HEK293 (cell line): ENCODE data around the gene CCDC9B.

Experiments used
- AEBP2 ChIP-seq: fragments of 450-650 bp; formaldehyde crosslinking; IDR thresholded peaks from 2 replicates; pipeline ENCODE4 v1.5.1; 2016; ENCODE audit warnings: missing biosample characterization, missing genetic modification characterization, borderline replicate concordance
- BCL11A ChIP-seq: fragments of 450-650 bp; formaldehyde crosslinking; IDR thresholded peaks from 2 replicates; pipeline ENCODE4 v1.5.1; 2016; ENCODE audit warnings: low read depth, missing biosample characterization, missing genetic modification characterization
- ELK4 ChIP-seq: IDR thresholded peaks from 2 replicates; pipeline ENCODE4 v1.6.1; 2011; ENCODE audit warnings: mild to moderate bottlenecking, low read depth, low read length, borderline replicate concordance
- GLIS1 ChIP-seq: fragments of 450-650 bp; formaldehyde crosslinking; IDR thresholded peaks from 2 replicates; pipeline ENCODE4 v1.5.1; 2016; ENCODE audit warnings: missing biosample characterization, missing genetic modification characterization
- GLIS2 ChIP-seq: fragments of 450-650 bp; formaldehyde crosslinking; IDR thresholded peaks from 2 replicates; pipeline ENCODE4 v1.5.1; 2016; ENCODE audit warnings: missing biosample characterization, missing genetic modification characterization
- MZF1 ChIP-seq: fragments of 450-650 bp; formaldehyde crosslinking; IDR thresholded peaks from 2 replicates; pipeline ENCODE4 v1.5.1; 2017; ENCODE audit warnings: missing biosample characterization, missing genetic modification characterization, borderline replicate concordance
- PATZ1 ChIP-seq: fragments of 450-650 bp; formaldehyde crosslinking; IDR thresholded peaks from 2 replicates; pipeline ENCODE4 v1.5.1; 2016; ENCODE audit warnings: missing biosample characterization, missing genetic modification characterization
- SALL2 ChIP-seq: fragments of 450-650 bp; formaldehyde crosslinking; IDR thresholded peaks from 2 replicates; pipeline ENCODE4 v1.5.0; 2017; ENCODE audit warnings: missing biosample characterization, mild to moderate bottlenecking, missing genetic modification characterization, borderline replicate concordance
- SP3 ChIP-seq: fragments of 450-650 bp; formaldehyde crosslinking; IDR thresholded peaks from 2 replicates; pipeline ENCODE4 v1.5.1; 2016; ENCODE audit warnings: missing biosample characterization, missing genetic modification characterization
- WT1 ChIP-seq: fragments of 450-650 bp; formaldehyde crosslinking; IDR thresholded peaks from 2 replicates; pipeline ENCODE4 v1.5.1; 2016; ENCODE audit warnings: missing biosample characterization, missing genetic modification characterization
- ZBTB6 ChIP-seq: fragments of 450-650 bp; formaldehyde crosslinking; IDR thresholded peaks from 2 replicates; pipeline ENCODE4 v1.5.1; 2017; ENCODE audit warnings: missing biosample characterization, missing genetic modification characterization
- ZIC2 ChIP-seq: fragments of 450-650 bp; formaldehyde crosslinking; IDR thresholded peaks from 2 replicates; pipeline ENCODE4 v1.5.1; 2016; ENCODE audit warnings: missing biosample characterization, missing genetic modification characterization
- ZNF138 ChIP-seq: fragments of 450-650 bp; formaldehyde crosslinking; IDR thresholded peaks from 2 replicates; pipeline ENCODE4 v1.5.1; 2016; ENCODE audit warnings: missing biosample characterization, missing genetic modification characterization, borderline replicate concordance
- ZNF146 ChIP-seq: fragments of 450-650 bp; formaldehyde crosslinking; IDR thresholded peaks from 2 replicates; pipeline ENCODE4 v1.5.1; 2016; ENCODE audit warnings: missing biosample characterization, missing genetic modification characterization
- ZNF169 ChIP-seq: fragments of 450-650 bp; formaldehyde crosslinking; IDR thresholded peaks from 2 replicates; pipeline ENCODE4 v1.5.1; 2016; ENCODE audit warnings: missing biosample characterization, missing genetic modification characterization
- ZNF174 ChIP-seq: fragments of 450-650 bp; formaldehyde crosslinking; IDR thresholded peaks from 2 replicates; pipeline ENCODE4 v1.5.0; 2017; ENCODE audit warnings: missing biosample characterization, mild to moderate bottlenecking, missing genetic modification characterization
- ZNF214 ChIP-seq: fragments of 450-650 bp; formaldehyde crosslinking; IDR thresholded peaks from 2 replicates; pipeline ENCODE4 v1.5.1; 2017; ENCODE audit warnings: missing biosample characterization, mild to moderate bottlenecking, missing genetic modification characterization, borderline replicate concordance
- ZNF239 ChIP-seq: fragments of 450-650 bp; formaldehyde crosslinking; IDR thresholded peaks from 2 replicates; pipeline ENCODE4 v1.5.1; 2016; ENCODE audit warnings: missing biosample characterization, missing genetic modification characterization
- ZNF24 ChIP-seq: fragments of 450-650 bp; formaldehyde crosslinking; IDR thresholded peaks from 2 replicates; pipeline ENCODE4 v1.5.1; 2016; ENCODE audit warnings: missing biosample characterization, missing genetic modification characterization
- ZNF266 ChIP-seq: fragments of 450-650 bp; formaldehyde crosslinking; IDR thresholded peaks from 2 replicates; pipeline ENCODE4 v1.5.1; 2016; ENCODE audit warnings: missing biosample characterization, missing genetic modification characterization, low read depth
- ZNF280C ChIP-seq: fragments of 450-650 bp; formaldehyde crosslinking; IDR thresholded peaks from 2 replicates; pipeline ENCODE4 v1.5.1; 2016; ENCODE audit warnings: missing biosample characterization, missing genetic modification characterization
- ZNF302 ChIP-seq: fragments of 450-650 bp; formaldehyde crosslinking; IDR thresholded peaks from 2 replicates; pipeline ENCODE4 v1.5.1; 2016; ENCODE audit warnings: missing biosample characterization, missing genetic modification characterization, low read depth
- ZNF335 ChIP-seq: fragments of 450-650 bp; formaldehyde crosslinking; conservative IDR thresholded peaks from 2 replicates; pipeline ENCODE4 v1.5.1; 2016; ENCODE audit warnings: missing biosample characterization, missing genetic modification characterization
- ZNF354C ChIP-seq: fragments of 450-650 bp; formaldehyde crosslinking; IDR thresholded peaks from 2 replicates; pipeline ENCODE4 v1.5.1; 2016; ENCODE audit warnings: missing biosample characterization, missing genetic modification characterization, low read depth, borderline replicate concordance
- ZNF404 ChIP-seq: fragments of 450-650 bp; formaldehyde crosslinking; IDR thresholded peaks from 2 replicates; pipeline ENCODE4 v1.5.1; 2017; ENCODE audit warnings: missing biosample characterization, missing genetic modification characterization
- ZNF621 ChIP-seq: fragments of 450-650 bp; formaldehyde crosslinking; IDR thresholded peaks from 2 replicates; pipeline ENCODE4 v1.5.1; 2017; ENCODE audit warnings: missing biosample characterization, missing genetic modification characterization
- ZNF629 ChIP-seq: fragments of 450-650 bp; formaldehyde crosslinking; IDR thresholded peaks from 2 replicates; pipeline ENCODE4 v1.5.1; 2017; ENCODE audit warnings: missing biosample characterization, missing genetic modification characterization
- ZNF692 ChIP-seq: fragments of 450-650 bp; formaldehyde crosslinking; IDR thresholded peaks from 2 replicates; pipeline ENCODE4 v1.5.1; 2016; ENCODE audit warnings: missing biosample characterization, missing genetic modification characterization
- ZNF701 ChIP-seq: fragments of 450-650 bp; formaldehyde crosslinking; IDR thresholded peaks from 2 replicates; pipeline ENCODE4 v1.5.1; 2016; ENCODE audit warnings: missing biosample characterization, missing genetic modification characterization
- ZNF830 ChIP-seq: fragments of 450-650 bp; IDR thresholded peaks from 2 replicates; pipeline ENCODE4 v1.5.0; 2018; ENCODE audit warnings: missing biosample characterization, missing genetic modification characterization, low read depth, mild to moderate bottlenecking, moderate library complexity
- ZSCAN16 ChIP-seq: fragments of 450-650 bp; formaldehyde crosslinking; IDR thresholded peaks from 2 replicates; pipeline ENCODE4 v1.5.1; 2016; ENCODE audit warnings: missing biosample characterization, missing genetic modification characterization

Gene CCDC9B

GRCh38 chr15:40323239-40323952 lies 17.3 kb downstream of the CCDC9B start, which contains the start of gene INAFM2 (continued):
- TF ChIP-seq ZNF169 (tag by site-specific recombination): no peak
- no peak for TF ChIP-seq SALL2 (tag by site-specific recombination)
- TF ChIP-seq MZF1 (tag by site-specific recombination): peak; percentile 64; the same call in 1 of the 2 replicates
- TF ChIP-seq ZSCAN16 (tag by site-specific recombination): no peak
- TF ChIP-seq ZNF174 (tag by site-specific recombination): no peak
- no peak for TF ChIP-seq AEBP2 (tag by site-specific recombination)
- TF ChIP-seq ELK4: peak; percentile 73; the same call in 1 of the 2 replicates
- peak; percentile 100 for TF ChIP-seq ZNF692 (tag by site-specific recombination)
- no peak for TF ChIP-seq ZNF266 (tag by site-specific recombination)
- no peak for TF ChIP-seq ZNF146 (tag by site-specific recombination)
- TF ChIP-seq SP3: peak; percentile 74
- no peak for TF ChIP-seq ZNF214
- TF ChIP-seq ZNF621 (tag by site-specific recombination): no peak
- TF ChIP-seq BCL11A (tag by site-specific recombination): no peak
- peak; percentile 91 for TF ChIP-seq GLIS2 (tag by site-specific recombination)
- no peak for TF ChIP-seq ZNF354C (tag by site-specific recombination)
- 0 out of 2 replicates have a peak, but pooled peaks have one; percentile 40 for TF ChIP-seq ZBTB6 (tag by site-specific recombination)
- TF ChIP-seq ZNF24 (tag by site-specific recombination): 0 out of 2 replicates have a peak, but pooled peaks have one; percentile 29
- no peak for TF ChIP-seq ZNF138 (tag by site-specific recombination)
- peak; percentile 91 for TF ChIP-seq GLIS1 (tag by site-specific recombination)
- TF ChIP-seq ZNF629 (tag by site-specific recombination): peak; percentile 78
- peak; percentile 90 for TF ChIP-seq WT1 (tag by site-specific recombination)
- peak; percentile 83 for TF ChIP-seq ZIC2 (tag by site-specific recombination)
- no peak for TF ChIP-seq ZNF701 (tag by site-specific recombination)
- no peak for TF ChIP-seq ZNF239 (tag by site-specific recombination)
- no peak for TF ChIP-seq ZNF830 (tag by site-specific recombination)
- peak; percentile 78 for TF ChIP-seq PATZ1
- TF ChIP-seq ZNF280C (tag by site-specific recombination): no peak
- TF ChIP-seq ZNF302: no peak
- TF ChIP-seq ZNF335: peak; percentile 10
- TF ChIP-seq ZNF404 (tag by site-specific recombination): no peak
